Uterus (tissue), 2 donors: Measurements from ENCODE around the gene BCAS4.

ENCODE experiments used
- POLR2A ChIP-seq, 2 donors: fragments of 450-650 bp; IDR thresholded peaks; one replicate each; pipeline ENCODE4 v1.6.1; 2016; ENCODE audit warnings: antibody characterized with exemption in 2 of 2, mild to moderate bottlenecking in 1 of 2, moderate library complexity in 1 of 2
- TF ChIP-seq, protein P1 (sequence below), 4 experiments: fragments of 200-600 bp in 2 of 4; fragments of 450-650 bp in 2 of 4; sonication (generic) in 2 of 4; IDR thresholded peaks; one replicate each; pipeline ENCODE4 v1.5.1; 2016 to 2019; ENCODE audit warnings: antibody characterized with exemption in 4 of 4, mild to moderate bottlenecking in 2 of 4, moderate library complexity in 1 of 4

DNA sequence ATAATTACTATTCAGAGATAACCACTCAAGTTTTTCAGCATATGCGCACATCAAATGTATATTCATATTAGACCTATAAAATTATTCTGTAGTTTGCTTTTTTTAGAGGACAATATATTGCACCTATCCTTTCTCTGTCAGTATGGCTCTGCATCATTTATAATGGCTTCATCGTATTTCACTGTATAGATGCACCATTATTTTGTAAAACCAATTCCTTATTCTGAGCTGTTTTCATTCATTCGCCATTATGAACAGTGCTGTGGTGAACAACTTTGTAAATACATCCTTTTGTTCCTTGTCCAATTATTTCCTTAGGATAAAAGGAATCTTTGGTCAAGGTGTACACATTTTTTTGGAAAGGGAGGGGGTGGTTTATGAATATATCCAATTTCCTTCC, 29.2 kb upstream of the BCAS4 start:
- TF ChIP-seq, protein P1, sequence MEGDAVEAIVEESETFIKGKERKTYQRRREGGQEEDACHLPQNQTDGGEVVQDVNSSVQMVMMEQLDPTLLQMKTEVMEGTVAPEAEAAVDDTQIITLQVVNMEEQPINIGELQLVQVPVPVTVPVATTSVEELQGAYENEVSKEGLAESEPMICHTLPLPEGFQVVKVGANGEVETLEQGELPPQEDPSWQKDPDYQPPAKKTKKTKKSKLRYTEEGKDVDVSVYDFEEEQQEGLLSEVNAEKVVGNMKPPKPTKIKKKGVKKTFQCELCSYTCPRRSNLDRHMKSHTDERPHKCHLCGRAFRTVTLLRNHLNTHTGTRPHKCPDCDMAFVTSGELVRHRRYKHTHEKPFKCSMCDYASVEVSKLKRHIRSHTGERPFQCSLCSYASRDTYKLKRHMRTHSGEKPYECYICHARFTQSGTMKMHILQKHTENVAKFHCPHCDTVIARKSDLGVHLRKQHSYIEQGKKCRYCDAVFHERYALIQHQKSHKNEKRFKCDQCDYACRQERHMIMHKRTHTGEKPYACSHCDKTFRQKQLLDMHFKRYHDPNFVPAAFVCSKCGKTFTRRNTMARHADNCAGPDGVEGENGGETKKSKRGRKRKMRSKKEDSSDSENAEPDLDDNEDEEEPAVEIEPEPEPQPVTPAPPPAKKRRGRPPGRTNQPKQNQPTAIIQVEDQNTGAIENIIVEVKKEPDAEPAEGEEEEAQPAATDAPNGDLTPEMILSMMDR (IDR thresholded peaks at IDR 0.05), result no peak
- no peak for TF ChIP-seq POLR2A (IDR thresholded peaks at IDR 0.05)
